Measurements from ENCODE around the gene KIF26B. TPM values are rescaled to one million over a fixed set of nuclear protein-coding genes. Genes with fewer than 3 reads are reported as not detected.

Gene KIF26B
- total and polyA plus RNA-seq, 8 donors = 0.15 to 3.2 (median 0.89) TPM; not detected in 1

DNA sequence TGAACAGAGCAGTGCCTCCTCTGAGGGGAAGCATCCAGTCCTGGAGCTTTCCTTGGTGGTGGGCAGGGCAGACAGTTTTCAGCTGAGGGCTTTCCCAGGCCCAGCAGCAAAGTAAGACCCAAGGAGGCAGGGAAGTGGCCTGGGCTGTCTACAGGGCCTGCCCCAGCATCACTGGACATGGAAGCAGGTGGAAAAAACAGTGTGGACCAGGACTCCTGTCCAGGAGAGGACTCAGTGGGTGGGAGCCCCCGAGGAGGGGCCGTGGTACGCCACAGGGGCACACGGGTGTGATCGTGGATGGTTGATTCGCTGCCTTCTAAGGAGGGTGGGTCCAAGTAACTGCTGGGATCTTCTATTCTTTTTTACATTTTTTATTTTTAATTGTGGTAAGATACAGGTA, 387.6 kb downstream of the KIF26B start:
- Histone ChIP-seq H3K36me3 (no peaks in the 10 kb centered on the region), H3K4me1 (no peaks in the 10 kb centered on the region), H3K4me3 (no peak overlapping the region), H3K27ac (no peak overlapping the region), H3K9me3 (no peaks in the 10 kb centered on the region), H3K27me3 (no peaks in the 10 kb centered on the region)
- WGBS, 5 donors = 89 to 97% (median 96%) methylated on average over 6 of the region's 6 CpGs
- TF ChIP-seq POLR2AphosphoS5 (IDR thresholded peaks at IDR 0.05) = no peak
- no peak for TF ChIP-seq EP300 (IDR thresholded peaks at IDR 0.05)
- no peak for TF ChIP-seq POLR2A (IDR thresholded peaks at IDR 0.05)
- TF ChIP-seq, protein P1, sequence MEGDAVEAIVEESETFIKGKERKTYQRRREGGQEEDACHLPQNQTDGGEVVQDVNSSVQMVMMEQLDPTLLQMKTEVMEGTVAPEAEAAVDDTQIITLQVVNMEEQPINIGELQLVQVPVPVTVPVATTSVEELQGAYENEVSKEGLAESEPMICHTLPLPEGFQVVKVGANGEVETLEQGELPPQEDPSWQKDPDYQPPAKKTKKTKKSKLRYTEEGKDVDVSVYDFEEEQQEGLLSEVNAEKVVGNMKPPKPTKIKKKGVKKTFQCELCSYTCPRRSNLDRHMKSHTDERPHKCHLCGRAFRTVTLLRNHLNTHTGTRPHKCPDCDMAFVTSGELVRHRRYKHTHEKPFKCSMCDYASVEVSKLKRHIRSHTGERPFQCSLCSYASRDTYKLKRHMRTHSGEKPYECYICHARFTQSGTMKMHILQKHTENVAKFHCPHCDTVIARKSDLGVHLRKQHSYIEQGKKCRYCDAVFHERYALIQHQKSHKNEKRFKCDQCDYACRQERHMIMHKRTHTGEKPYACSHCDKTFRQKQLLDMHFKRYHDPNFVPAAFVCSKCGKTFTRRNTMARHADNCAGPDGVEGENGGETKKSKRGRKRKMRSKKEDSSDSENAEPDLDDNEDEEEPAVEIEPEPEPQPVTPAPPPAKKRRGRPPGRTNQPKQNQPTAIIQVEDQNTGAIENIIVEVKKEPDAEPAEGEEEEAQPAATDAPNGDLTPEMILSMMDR (IDR thresholded peaks at IDR 0.05) = no peak
- no peak for DNase-seq
- intact Hi-C loops (cut with DNase I; ENCODE audit: low total_unique reads) = no loop called here

DNA sequence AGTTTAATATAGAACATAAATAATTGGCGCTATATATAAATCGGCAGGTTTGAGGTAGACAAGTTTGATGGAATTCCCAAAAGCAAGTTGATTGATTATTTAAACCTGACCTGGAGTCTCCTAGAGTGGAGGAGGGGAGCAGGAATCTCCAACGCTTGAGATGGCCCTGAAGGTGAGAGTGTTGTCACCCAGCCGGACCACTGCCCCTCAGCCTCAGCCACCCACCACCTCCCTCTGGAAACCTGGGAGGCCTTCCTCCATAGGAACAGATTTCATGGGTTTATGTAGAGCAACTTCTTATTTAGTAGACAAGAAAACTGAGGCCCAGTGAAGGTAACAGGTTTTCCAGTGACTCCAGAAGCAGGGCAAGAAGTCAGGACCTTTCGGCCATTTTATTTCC, 389.5 kb downstream of the KIF26B start:
- no peaks in the 10 kb centered on the region for H3K9me3 ChIP-seq
- intact Hi-C loops (cut with DNase I; ENCODE audit: low total_unique reads) = no loop called here

GRCh38 chr1:245546875-245547274, 392.1 kb downstream of the KIF26B start:
- H3K27me3 ChIP-seq = no peaks in the 10 kb centered on the region
- H3K36me3 ChIP-seq = no peaks in the 10 kb centered on the region
- WGBS, 5 donors = 71 to 86% (median 78%) methylated on average over 16 of the region's 16 CpGs
- H3K4me3 ChIP-seq = no peak overlapping the region
- DNase-seq = peak in 1 of 2 donors; percentile 12
- no peak overlapping the region for H3K27ac ChIP-seq
- no peaks in the 10 kb centered on the region for H3K4me1 ChIP-seq
- intact Hi-C loops (cut with DNase I; ENCODE audit: low total_unique reads) = no loop called here
- H3K9me3 ChIP-seq = no peaks in the 10 kb centered on the region
- TF ChIP-seq POLR2A (IDR thresholded peaks at IDR 0.05) (no peak), POLR2AphosphoS5 (IDR thresholded peaks at IDR 0.05) (no peak), EP300 (IDR thresholded peaks at IDR 0.05) (no peak)
- TF ChIP-seq, protein P1 (IDR thresholded peaks at IDR 0.05) = no peak

More for the DNA sequence above, 389.5 kb downstream of the KIF26B start:
- H3K27ac ChIP-seq = no peak overlapping the region
- H3K4me3 ChIP-seq = no peak overlapping the region
- H3K4me1 ChIP-seq = no peaks in the 10 kb centered on the region
- H3K27me3 ChIP-seq = no peaks in the 10 kb centered on the region
- TF ChIP-seq EP300 (IDR thresholded peaks at IDR 0.05) (no peak), POLR2A (IDR thresholded peaks at IDR 0.05) (no peak), POLR2AphosphoS5 (IDR thresholded peaks at IDR 0.05) (no peak)
- TF ChIP-seq, protein P1 (IDR thresholded peaks at IDR 0.05) = no peak
- WGBS, 5 donors = 83 to 98% (median 97%) methylated on average over 5 of the region's 5 CpGs
- H3K36me3 ChIP-seq = no peaks in the 10 kb centered on the region
- DNase-seq = no peak

GRCh38 chr1:245549996-245550719, 395.4 kb downstream of the KIF26B start:
- DNase-seq = peak in 1 of 2 donors; percentile 17
- Histone ChIP-seq H3K27me3 (no peaks in the 10 kb centered on the region), H3K4me3 (no peak overlapping the region), H3K36me3 (no peaks in the 10 kb centered on the region), H3K4me1 (no peaks in the 10 kb centered on the region), H3K27ac (no peak overlapping the region), H3K9me3 (no peaks in the 10 kb centered on the region)
- intact Hi-C loops (cut with DNase I; ENCODE audit: low total_unique reads) = no loop called here
- TF ChIP-seq, protein P1 (IDR thresholded peaks at IDR 0.05) = no peak
- TF ChIP-seq POLR2AphosphoS5 (IDR thresholded peaks at IDR 0.05) (no peak), EP300 (IDR thresholded peaks at IDR 0.05) (no peak), POLR2A (IDR thresholded peaks at IDR 0.05) (no peak)
- WGBS, 5 donors = 69 to 76% (median 74%) methylated on average over 17 to 18 of the region's 18 CpGs

All from stomach (tissue), 9 donors.